Osteocyte (in vitro differentiated cells): Measurements from ENCODE around the gene ZNF862. TPM values are rescaled to one million over a fixed set of nuclear protein-coding genes. Genes with fewer than 3 reads are reported as not detected.

Experiments
- DNase-seq: peaks from one replicate; pipeline ENCODE4 v3.0.0; 2021; ENCODE audit warnings: mixed read lengths; ENCODE audit not compliant: unreplicated experiment; ENCODE audit errors: extremely low spot score
- H3K27ac Mint-ChIP-seq: one replicate; pipeline ENCODE4 v1.8.0; 2021; ENCODE audit warnings: mild to moderate bottlenecking, mixed read lengths; ENCODE audit not compliant: unreplicated experiment
- H3K27me3 Mint-ChIP-seq: one replicate; pipeline ENCODE4 v1.8.0; 2021; ENCODE audit warnings: mixed read lengths; ENCODE audit not compliant: unreplicated experiment
- H3K36me3 Mint-ChIP-seq: one replicate; pipeline ENCODE4 v1.8.0; 2021; ENCODE audit warnings: mixed read lengths; ENCODE audit not compliant: unreplicated experiment
- H3K4me1 Mint-ChIP-seq: one replicate; pipeline ENCODE4 v1.8.0; 2021; ENCODE audit warnings: mixed read lengths; ENCODE audit not compliant: unreplicated experiment
- H3K4me3 Mint-ChIP-seq: one replicate; pipeline ENCODE4 v1.8.0; 2021; ENCODE audit warnings: mild to moderate bottlenecking, moderate library complexity, mixed read lengths; ENCODE audit not compliant: unreplicated experiment
- H3K9me3 Mint-ChIP-seq: one replicate; pipeline ENCODE4 v1.8.0; 2021; ENCODE audit warnings: mixed read lengths; ENCODE audit not compliant: unreplicated experiment
- total RNA-seq: library from RNA; stranded (reverse); gene quantifications from 2 replicates; pipeline ENCODE4 v1.2.1, GENCODE V29; 2021
- TF ChIP-seq, protein P1 (sequence below): fragments of 200-600 bp; sonication (generic); IDR thresholded peaks from 2 replicates; pipeline ENCODE4 v1.5.0; 2021; ENCODE audit warnings: antibody characterized with exemption, mild to moderate bottlenecking, moderate library complexity

Gene ZNF862
- total RNA-seq, 1 donor from 2014 or later, result 25.3 TPM

DNA sequence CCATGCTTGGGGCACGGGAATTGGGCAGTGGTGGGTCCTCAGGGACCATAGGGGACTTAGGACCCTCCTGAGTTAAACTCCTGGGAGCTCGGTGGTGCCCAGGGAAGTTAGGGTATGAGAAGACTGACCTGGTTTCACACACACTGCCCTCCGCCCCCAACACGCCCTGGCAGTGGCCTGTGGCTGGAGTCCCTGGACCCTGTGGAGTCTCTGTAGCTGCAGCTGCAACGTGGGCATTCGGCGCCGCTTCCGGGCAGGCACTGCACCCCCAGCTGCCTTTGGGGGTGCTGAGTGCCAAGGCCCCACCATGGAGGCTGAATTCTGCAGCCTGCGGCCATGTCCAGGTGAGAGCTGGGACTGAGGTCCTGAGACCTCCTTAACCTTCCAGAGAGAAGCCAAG is 29.9 kb upstream of the ZNF862 start:
- Mint-ChIP-seq H3K27me3 (peaks cover 12% of the 10 kb centered on the region), H3K4me3 (no peak overlapping the region), H3K9me3 (no peaks in the 10 kb centered on the region), H3K27ac (no peak overlapping the region), H3K4me1 (no peaks in the 10 kb centered on the region), H3K36me3 (no peaks in the 10 kb centered on the region)
- TF ChIP-seq, protein P1, sequence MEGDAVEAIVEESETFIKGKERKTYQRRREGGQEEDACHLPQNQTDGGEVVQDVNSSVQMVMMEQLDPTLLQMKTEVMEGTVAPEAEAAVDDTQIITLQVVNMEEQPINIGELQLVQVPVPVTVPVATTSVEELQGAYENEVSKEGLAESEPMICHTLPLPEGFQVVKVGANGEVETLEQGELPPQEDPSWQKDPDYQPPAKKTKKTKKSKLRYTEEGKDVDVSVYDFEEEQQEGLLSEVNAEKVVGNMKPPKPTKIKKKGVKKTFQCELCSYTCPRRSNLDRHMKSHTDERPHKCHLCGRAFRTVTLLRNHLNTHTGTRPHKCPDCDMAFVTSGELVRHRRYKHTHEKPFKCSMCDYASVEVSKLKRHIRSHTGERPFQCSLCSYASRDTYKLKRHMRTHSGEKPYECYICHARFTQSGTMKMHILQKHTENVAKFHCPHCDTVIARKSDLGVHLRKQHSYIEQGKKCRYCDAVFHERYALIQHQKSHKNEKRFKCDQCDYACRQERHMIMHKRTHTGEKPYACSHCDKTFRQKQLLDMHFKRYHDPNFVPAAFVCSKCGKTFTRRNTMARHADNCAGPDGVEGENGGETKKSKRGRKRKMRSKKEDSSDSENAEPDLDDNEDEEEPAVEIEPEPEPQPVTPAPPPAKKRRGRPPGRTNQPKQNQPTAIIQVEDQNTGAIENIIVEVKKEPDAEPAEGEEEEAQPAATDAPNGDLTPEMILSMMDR, result no peak
- DNase-seq, result no peak

DNA sequence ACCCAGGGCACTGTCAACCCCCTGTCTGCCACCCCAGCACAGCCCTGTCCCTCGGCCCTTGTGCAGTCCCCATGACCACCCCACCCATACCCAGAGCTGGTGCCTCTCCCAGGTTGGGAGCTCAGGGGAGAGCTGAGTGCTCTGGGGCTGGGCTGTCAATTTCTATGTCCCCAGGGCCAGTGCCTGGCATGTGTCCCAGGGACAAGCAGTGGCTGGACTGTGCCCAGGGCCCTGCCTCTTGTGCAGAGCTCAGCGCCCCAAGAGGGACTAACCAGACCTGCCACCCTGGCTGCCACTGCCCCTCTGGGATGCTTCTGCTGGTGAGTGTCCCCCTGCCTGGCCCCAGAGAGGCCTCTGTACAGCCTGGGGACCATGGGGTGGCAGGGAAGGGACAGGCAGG is 29.0 kb upstream of the ZNF862 start:
- no peak overlapping the region for H3K27ac Mint-ChIP-seq
- H3K9me3 Mint-ChIP-seq, result no peaks in the 10 kb centered on the region
- TF ChIP-seq, protein P1, result no peak
- peaks cover 12% of the 10 kb centered on the region for H3K27me3 Mint-ChIP-seq
- H3K36me3 Mint-ChIP-seq, result no peaks in the 10 kb centered on the region
- H3K4me1 Mint-ChIP-seq, result no peaks in the 10 kb centered on the region
- DNase-seq, result no peak
- no peak overlapping the region for H3K4me3 Mint-ChIP-seq

DNA sequence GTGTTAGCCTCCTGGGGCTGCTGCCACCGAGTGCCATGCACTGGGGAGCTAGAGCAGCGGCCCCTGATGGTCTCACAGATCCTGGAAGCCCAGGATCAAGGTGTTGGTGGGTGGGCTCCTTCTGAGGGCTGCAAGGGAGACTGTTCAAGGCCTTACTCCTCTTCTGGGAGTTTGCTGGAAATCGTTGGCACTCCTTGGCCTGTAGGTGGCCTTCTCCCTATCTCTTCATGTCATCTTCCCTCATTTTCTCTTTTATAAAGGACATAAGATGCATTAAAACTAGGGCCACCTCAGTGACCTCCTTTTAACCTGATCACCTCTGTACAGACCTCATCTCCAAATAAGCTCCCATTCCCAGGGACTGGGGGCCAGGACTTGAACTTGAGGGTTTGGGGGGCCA is 27.0 kb upstream of the ZNF862 start:
- H3K36me3 Mint-ChIP-seq, result no peaks in the 10 kb centered on the region
- H3K9me3 Mint-ChIP-seq, result no peaks in the 10 kb centered on the region
- no peak overlapping the region for H3K4me3 Mint-ChIP-seq
- H3K27me3 Mint-ChIP-seq, result peaks cover 6% of the 10 kb centered on the region
- TF ChIP-seq, protein P1, result peak; percentile 36
- H3K27ac Mint-ChIP-seq, result no peak overlapping the region
- DNase-seq, result no peak
- no peaks in the 10 kb centered on the region for H3K4me1 Mint-ChIP-seq

DNA sequence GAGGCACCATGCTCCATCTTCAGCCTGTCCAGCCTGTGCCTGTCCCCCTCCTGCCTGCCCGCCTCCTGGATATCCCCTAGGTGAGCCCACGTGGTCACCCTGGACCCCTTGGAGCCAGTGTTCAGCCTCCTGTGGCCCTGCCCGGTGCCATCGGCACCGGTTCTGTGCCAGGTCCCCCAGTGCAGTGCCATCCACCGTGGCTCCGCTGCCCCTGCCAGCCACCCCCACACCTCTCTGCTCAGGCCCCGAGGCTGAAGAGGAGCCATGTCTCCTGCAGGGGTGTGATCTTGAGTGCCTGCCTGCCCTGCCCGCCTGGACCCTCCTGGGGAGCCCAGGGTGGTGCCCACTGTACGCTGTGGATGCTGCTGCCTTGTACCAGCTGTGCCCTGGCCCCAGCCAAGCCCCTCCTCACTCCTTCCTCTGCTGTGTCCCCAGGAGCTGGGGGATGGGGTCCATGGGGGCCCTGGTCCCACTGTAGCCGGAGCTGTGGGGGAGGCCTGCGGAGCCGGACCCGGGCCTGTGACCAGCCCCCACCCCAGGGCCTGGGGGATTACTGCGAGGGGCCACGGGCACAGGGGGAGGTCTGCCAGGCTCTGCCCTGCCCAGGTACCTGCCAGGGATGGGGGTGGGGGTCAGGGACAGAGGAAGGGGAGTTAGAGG is 26.2 kb upstream of the ZNF862 start:
- TF ChIP-seq, protein P1, result no peak

DNA sequence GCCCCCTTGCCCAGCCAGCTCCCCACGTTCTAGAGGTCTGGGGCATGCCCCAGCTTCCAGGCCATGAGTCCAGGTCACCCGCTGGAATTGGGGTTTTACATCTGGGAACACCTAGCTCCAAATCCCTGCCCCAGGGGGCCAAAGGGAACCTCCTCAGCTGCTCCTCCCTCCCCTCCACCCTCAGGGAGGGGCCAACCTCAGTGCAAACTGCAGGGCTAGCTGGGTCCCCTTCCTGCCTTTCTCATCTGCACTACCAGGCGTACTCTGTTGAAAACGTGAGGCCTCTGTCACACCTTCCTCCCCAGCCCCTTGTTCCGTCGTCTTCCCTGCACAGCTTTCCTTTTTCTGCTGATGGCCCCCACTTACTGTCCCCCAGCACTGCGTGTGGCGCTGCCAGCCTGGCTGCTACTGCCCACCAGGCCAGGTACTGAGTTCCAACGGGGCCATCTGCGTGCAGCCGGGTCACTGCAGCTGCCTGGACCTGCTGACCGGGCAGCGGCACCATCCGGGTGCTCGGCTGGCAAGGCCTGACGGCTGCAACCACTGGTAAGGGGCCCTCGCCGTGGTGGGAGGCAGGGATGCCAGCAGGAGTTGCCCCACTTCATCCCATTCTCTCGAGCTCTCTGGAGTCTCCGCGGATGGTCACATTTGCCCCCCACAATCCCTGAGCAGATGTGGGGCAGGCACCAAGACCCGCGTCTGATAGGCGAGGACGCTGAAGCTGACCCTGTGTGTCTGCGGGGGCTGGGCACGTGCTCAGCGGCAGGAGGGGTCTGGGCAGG is 24.7 kb upstream of the ZNF862 start:
- TF ChIP-seq, protein P1, result no peak
- no peak overlapping the region for H3K4me3 Mint-ChIP-seq
- H3K36me3 Mint-ChIP-seq, result no peaks in the 10 kb centered on the region
- no peaks in the 10 kb centered on the region for H3K4me1 Mint-ChIP-seq
- no peak for DNase-seq
- no peaks in the 10 kb centered on the region for H3K9me3 Mint-ChIP-seq
- H3K27ac Mint-ChIP-seq, result no peak overlapping the region
- peaks cover 3% of the 10 kb centered on the region for H3K27me3 Mint-ChIP-seq

More for the DNA sequence above, 26.2 kb upstream of the ZNF862 start:
- Mint-ChIP-seq H3K4me3 (no peak overlapping the region), H3K4me1 (no peaks in the 10 kb centered on the region), H3K9me3 (no peaks in the 10 kb centered on the region), H3K36me3 (no peaks in the 10 kb centered on the region), H3K27me3 (peaks cover 3% of the 10 kb centered on the region), H3K27ac (no peak overlapping the region)
- DNase-seq, result no peak
